GM21825 (cell line): ENCODE data around the gene CCDC159.
"Not testable (repeated sequence)": the region's sequence is repeated elsewhere in the genome, so short reads cannot be mapped to it uniquely, and the experiment has no call there.

Experiments
- ATAC-seq: cut with Tn5 transposase; IDR thresholded peaks from one replicate; pipeline ENCODE4 v1.9.1; 2021; ENCODE audit warnings: mild to moderate bottlenecking, moderate library complexity; ENCODE audit not compliant: unreplicated experiment

Gene CCDC159

GRCh38 chr19:11364296-11364904 is 18.1 kb downstream of the CCDC159 start:
- no peak for ATAC-seq

- no peak for ATAC-seq
Observed at GRCh38 chr19:11364935-11365334, 18.6 kb downstream of the CCDC159 start.

- ATAC-seq: no peak
Observed at GRCh38 chr19:11365557-11366117, 19.3 kb downstream of the CCDC159 start.

GRCh38 chr19:11367528-11367927 is 21.2 kb downstream of the CCDC159 start:
- no peak for ATAC-seq

GRCh38 chr19:11370744-11371143 is 24.4 kb downstream of the CCDC159 start:
- no peak for ATAC-seq

GRCh38 chr19:11373166-11373884 is 27.0 kb downstream of the CCDC159 start:
- no peak for ATAC-seq

GRCh38 chr19:11373885-11374432 is 27.6 kb downstream of the CCDC159 start:
- ATAC-seq: no peak

GRCh38 chr19:11374433-11375142 is 28.3 kb downstream of the CCDC159 start, which contains the start of gene SWSAP1:
Gene SWSAP1 (plus strand): TSS chr19:11374666. CDS start chr19:11374681, 15 bp downstream.
- peak; percentile 76 for ATAC-seq

GRCh38 chr19:11375143-11375948 is 29.0 kb downstream of the CCDC159 start:
- no peak for ATAC-seq

GRCh38 chr19:11377237-11377636 is 30.9 kb downstream of the CCDC159 start:
- no peak for ATAC-seq

- ATAC-seq: no peak
Observed at GRCh38 chr19:11377756-11378155, 31.4 kb downstream of the CCDC159 start.

GRCh38 chr19:11378319-11379189 is 32.2 kb downstream of the CCDC159 start:
- no peak for ATAC-seq

GRCh38 chr19:11379269-11379845 is 33.0 kb downstream of the CCDC159 start:
- not testable (repeated sequence) for ATAC-seq

- no peak for ATAC-seq
Observed at GRCh38 chr19:11379857-11380350, 33.6 kb downstream of the CCDC159 start.

- peak; percentile 68 for ATAC-seq
Observed at GRCh38 chr19:11380653-11381537, 34.6 kb downstream of the CCDC159 start.

GRCh38 chr19:11382898-11383705 is 36.8 kb downstream of the CCDC159 start:
- ATAC-seq: no peak

GRCh38 chr19:11383706-11384048 is 37.4 kb downstream of the CCDC159 start:
- ATAC-seq: no peak
